ENCODE data around the gene AHNAK.

GRCh38 chr11:62508336-62509058 is 38.1 kb downstream of the AHNAK start:
- TF ChIP-seq POLR2A (IDR thresholded peaks at IDR 0.05) (no peak), CTCF (IDR thresholded peaks at IDR 0.05) (peak in 2 of 3 experiments; percentile 19 to 27)
